Endothelial cell of umbilical vein (primary cell): ENCODE measurements around the gene RNPEP. TPM values are rescaled to one million over a fixed set of nuclear protein-coding genes. Genes with fewer than 3 reads are reported as not detected.
A peak's percentile ranks its signal among the peaks of the same experiment; 100 is the strongest.
"Not testable (repeated sequence)": the region's sequence is repeated elsewhere in the genome, so short reads cannot be mapped to it uniquely, and the experiment has no call there.

Source experiments
- BruUV-seq: library from RNA; stranded (reverse); fragments of 400-500 nt; replicated peaks from 2 replicates; lab custom pipeline; 2021; lab: Mats Ljungman, UMichigan
- CTCF ChIA-PET: fragments of 300-600, 350-600 bp; sonication (Branson Sonifier 250); formaldehyde crosslinking; loops from one replicate; lab custom pipeline; 2021; ENCODE audit warnings: antibody characterized with exemption, inconsistent platforms; lab: Charles Lee
- POLR2A ChIA-PET: fragments of 300-600, 350-600 bp; sonication (Branson Sonifier 250); formaldehyde crosslinking; loops from one replicate; lab custom pipeline; 2021; ENCODE audit warnings: antibody characterized with exemption, inconsistent platforms; lab: Charles Lee
- DNase-seq: peaks from one replicate; pipeline ENCODE4 v3.0.0-alpha.2; 2011; ENCODE audit warnings: low read depth, low spot score
- FAIRE-seq: peaks from 2 replicates; lab custom pipeline; 2011; peaks lifted over from hg19 to GRCh38; lab: Jason Lieb, UNC
- H2AFZ ChIP-seq: 2 replicates; pipeline ENCODE4 v1.6.0; 2012; ENCODE audit warnings: low read depth, low read length, control low read depth, inconsistent platforms
- H3K27ac ChIP-seq: 2 replicates; pipeline ENCODE4 v1.5.1; 2011; ENCODE audit warnings: low read depth, mild to moderate bottlenecking, control low read depth, low read length, moderate library complexity; ENCODE audit not compliant: insufficient read depth
- H3K27me3 ChIP-seq, 2 experiments: 2 replicates each; pipeline versions ENCODE4 v1.6.0 to v1.6.1; 2011; ENCODE audit warnings: low read length in 2 of 2, mixed read lengths in 1 of 2; ENCODE audit not compliant: control insufficient read depth in 2 of 2, insufficient read depth in 2 of 2
- H3K36me3 ChIP-seq, 2 experiments: 2 replicates in 1 of 2; 3 replicates in 1 of 2; pipeline ENCODE4 v1.5.1; 2011; ENCODE audit warnings: low read length in 2 of 2, mild to moderate bottlenecking in 1 of 2, moderate library complexity in 1 of 2; ENCODE audit not compliant: control insufficient read depth in 2 of 2, insufficient read depth in 2 of 2; ENCODE audit errors: extremely low read depth in 1 of 2
- H3K4me1 ChIP-seq: 3 replicates; pipeline ENCODE4 v1.5.1; 2011; ENCODE audit warnings: mild to moderate bottlenecking, low read length; ENCODE audit not compliant: control insufficient read depth, insufficient read depth; ENCODE audit errors: extremely low read depth
- H3K4me2 ChIP-seq: 2 replicates; pipeline ENCODE4 v1.6.1; 2011; ENCODE audit warnings: low read length, control low read depth, mixed read lengths; ENCODE audit not compliant: insufficient read depth
- H3K4me3 ChIP-seq, 3 experiments: fragments of 200-600 bp in 1 of 3; sonication (generic), shearing (Covaris generic) in 1 of 3; replicated peaks in 1 of 3; 2 replicates each; pipeline ENCODE4 v1.5.1; 2011 to 2016; ENCODE audit warnings: control low read depth in 3 of 3, low read length in 3 of 3, mild to moderate bottlenecking in 2 of 3, inconsistent platforms in 1 of 3, low read depth in 1 of 3, moderate library complexity in 1 of 3; ENCODE audit not compliant: insufficient read depth in 1 of 3
- H3K79me2 ChIP-seq: 2 replicates; pipeline ENCODE4 v1.6.0; 2012; ENCODE audit warnings: low read length, inconsistent platforms; ENCODE audit not compliant: control insufficient read depth, insufficient read depth
- H3K9ac ChIP-seq: replicated peaks from 2 replicates; pipeline ENCODE3; 2011; ENCODE audit warnings: low read length, control low read depth; ENCODE audit not compliant: insufficient read depth; ENCODE audit errors: extremely low read depth
- H3K9me1 ChIP-seq: replicated peaks from 3 replicates; pipeline ENCODE4 v1.6.0; 2011; ENCODE audit warnings: mild to moderate bottlenecking, low read length; ENCODE audit not compliant: control insufficient read depth, insufficient read depth; ENCODE audit errors: extremely low read depth
- H3K9me3 ChIP-seq: replicated peaks from 2 replicates; pipeline ENCODE4 v1.5.1; 2012; ENCODE audit warnings: low read length, inconsistent platforms; ENCODE audit not compliant: control insufficient read depth, insufficient read depth
- H4K20me1 ChIP-seq: replicated peaks from 2 replicates; pipeline ENCODE3; 2011; ENCODE audit warnings: mild to moderate bottlenecking, low read length; ENCODE audit not compliant: control insufficient read depth, insufficient read depth; ENCODE audit errors: extremely low read depth
- FOS ChIP-seq: IDR thresholded peaks from 2 replicates; pipeline ENCODE4 v1.6.1; 2011; ENCODE audit warnings: mild to moderate bottlenecking, low read length, moderate library complexity, borderline replicate concordance; ENCODE audit not compliant: insufficient read depth
- JUN ChIP-seq: IDR thresholded peaks from 2 replicates; pipeline ENCODE4 v1.6.1; 2011; ENCODE audit warnings: borderline replicate concordance, low read depth; ENCODE audit not compliant: insufficient read length, insufficient read depth
- MYC ChIP-seq: IDR thresholded peaks from one replicate; pipeline ENCODE4 v1.6.1; 2011; ENCODE audit warnings: mild to moderate bottlenecking, low read depth, low read length
- POLR2A ChIP-seq: IDR thresholded peaks from 2 replicates; pipeline ENCODE4 v1.6.1; 2012; ENCODE audit warnings: low read depth, mild to moderate bottlenecking, control low read depth, low read length
- POLR2AphosphoS5 ChIP-seq: IDR thresholded peaks from 2 replicates; pipeline ENCODE4 v1.6.1; 2012; ENCODE audit warnings: low read depth, mild to moderate bottlenecking, control low read depth, low read length, moderate library complexity; ENCODE audit not compliant: insufficient read depth
- dilution Hi-C: fragments of 300-500 bp; cut with MboI; formaldehyde crosslinking; loops from one replicate; pipeline ENCODE4 v1.15.0; 2019; ENCODE audit warnings: low sequenced_read_pairs; ENCODE audit not compliant: extremely low pct_ligation_motif_present
- intact Hi-C: fragments of 100-400 bp; cut with micrococcal nuclease; formaldehyde crosslinking; loops from one replicate; pipeline ENCODE4 v1.10.0; 2022
- polyA plus RNA-seq, 4 experiments: library from polyadenylated mRNA; depleted of rRNA in 3 of 4; stranded (reverse) in 3 of 4; unstranded in 1 of 4; fragments of >200 nt; gene quantifications; 2 replicates each; pipeline versions ENCODE4 v1.2.1 to v1.2.3, GENCODE V29; 2011 to 2012; ENCODE audit warnings: missing spikeins in 1 of 4
- total RNA-seq: library from RNA; stranded (reverse); gene quantifications from 2 replicates; pipeline ENCODE4 v1.2.3, GENCODE V29; 2021
- TF ChIP-seq, protein P1 (sequence below): IDR thresholded peaks from 2 replicates; pipeline ENCODE4 v1.6.1; 2011; ENCODE audit not compliant: insufficient read depth, insufficient read length

Gene RNPEP
- total and polyA plus RNA-seq, 2 donors (not counting 3 experiments of a cell fraction or from before 2014, with no cell fraction given) = 56.1 to 73.5 TPM

DNA sequence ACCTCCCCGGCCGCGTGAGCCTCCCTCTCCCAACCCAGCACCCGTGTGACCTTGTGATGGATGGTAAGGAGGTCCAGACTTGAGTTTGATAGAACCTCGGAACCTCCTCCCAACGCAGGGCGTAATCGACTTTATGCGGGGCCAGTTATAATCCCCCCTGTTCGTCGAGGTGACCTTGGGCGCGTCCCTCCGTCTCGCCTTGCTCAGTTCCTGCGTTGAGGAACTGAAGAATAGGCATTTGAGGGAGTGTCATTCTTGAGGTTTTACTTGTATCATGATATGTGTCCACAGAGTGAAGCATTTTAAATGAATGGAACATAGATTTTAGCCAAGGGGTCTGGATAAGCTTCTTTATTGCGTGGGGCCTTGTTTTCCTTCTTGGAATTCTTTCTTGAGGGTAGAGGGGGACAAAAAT lies 26.7 kb upstream of the RNPEP start:
- BruUV-seq = TSS peak; percentile 72
- peak overlapping the region; percentile 60 for H3K4me2 ChIP-seq
- peak overlapping the region; percentile 22 to 87 (median 68) for H3K4me3 ChIP-seq
- no peak for DNase-seq
- H3K9me1 ChIP-seq = no peaks in the 10 kb centered on the region
- H4K20me1 ChIP-seq = no peaks in the 10 kb centered on the region
- H3K79me2 ChIP-seq = peaks cover 24% of the 10 kb centered on the region
- H2AFZ ChIP-seq = peak overlapping the region; percentile 45
- dilution Hi-C loops = no loop called here
- CTCF ChIA-PET = interaction anchor here (1.0 to 5.7 kb wide), 3 partner anchors 53 to 60 kb away, joined by 3 to 54 read pairs (median 4); no protein-coding TSS in a partner anchor
- no peaks in the 10 kb centered on the region for H3K27me3 ChIP-seq
- peak overlapping the region; percentile 38 for H3K27ac ChIP-seq
- intact Hi-C loops = loop anchor here (1.0 to 10.0 kb wide), 5 partner anchors 17 to 421 kb away; partner anchors contain the start of gene NAV1
- no peaks in the 10 kb centered on the region for H3K9me3 ChIP-seq
- FAIRE-seq = no peak
- TF ChIP-seq FOS (no peak), MYC (no peak), POLR2AphosphoS5 (no peak)
- POLR2A ChIA-PET = interaction anchor here (0.6 to 1.6 kb wide), 4 partner anchors 39 to 795 kb away, joined by 3 to 4 read pairs (median 4); no protein-coding TSS in a partner anchor
- peak overlapping the region; percentile 87 for H3K9ac ChIP-seq
- peaks cover 10% of the 10 kb centered on the region for H3K4me1 ChIP-seq
- H3K36me3 ChIP-seq = peaks cover 2 to 3% of the 10 kb centered on the region in 2 experiments

DNA sequence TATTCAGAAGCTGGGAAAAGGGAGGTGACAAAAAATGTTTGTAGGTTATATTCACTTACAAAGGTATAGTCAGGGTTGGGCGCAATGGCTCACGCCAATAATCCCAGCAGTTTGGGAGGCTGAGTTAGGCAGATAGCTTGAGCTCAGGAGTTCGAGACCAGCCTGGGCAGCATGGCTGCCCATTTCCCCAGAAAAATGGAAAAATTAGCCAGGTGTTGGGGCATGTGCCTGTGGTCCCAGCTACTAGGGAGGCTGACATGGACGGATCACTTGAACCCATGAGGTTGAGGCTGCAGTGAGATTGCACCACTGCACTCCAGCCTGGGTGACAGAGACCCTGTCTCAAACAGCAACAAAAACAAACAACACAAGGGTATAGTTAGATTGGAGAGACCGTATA lies 24.1 kb upstream of the RNPEP start:
- Histone ChIP-seq H2AFZ (no peak overlapping the region), H3K27me3 (no peaks in the 10 kb centered on the region), H3K9ac (no peak overlapping the region), H3K9me1 (no peaks in the 10 kb centered on the region), H3K27ac (no peak overlapping the region), H3K36me3 (peaks cover 5 to 6% of the 10 kb centered on the region in 2 experiments), H3K79me2 (peaks cover 27% of the 10 kb centered on the region), H3K4me2 (no peak overlapping the region), H4K20me1 (no peaks in the 10 kb centered on the region), H3K4me1 (peaks cover 10% of the 10 kb centered on the region), H3K4me3 (no peak overlapping the region), H3K9me3 (no peaks in the 10 kb centered on the region)
- intact Hi-C loops = loop anchor here (10.0 kb wide), 1 partner anchor 424 kb away; the partner anchor contains the start of gene NAV1
- no peak for FAIRE-seq
- POLR2A ChIA-PET = no interaction called here
- BruUV-seq = no TSS peak
- DNase-seq = no peak
- dilution Hi-C loops = no loop called here
- CTCF ChIA-PET = interaction anchor here (0.9 to 5.7 kb wide), 3 partner anchors 13 to 63 kb away, joined by 3 to 54 read pairs (median 4); no protein-coding TSS in a partner anchor
- TF ChIP-seq JUN = no peak
- no peak for TF ChIP-seq POLR2A
- TF ChIP-seq, protein P1, sequence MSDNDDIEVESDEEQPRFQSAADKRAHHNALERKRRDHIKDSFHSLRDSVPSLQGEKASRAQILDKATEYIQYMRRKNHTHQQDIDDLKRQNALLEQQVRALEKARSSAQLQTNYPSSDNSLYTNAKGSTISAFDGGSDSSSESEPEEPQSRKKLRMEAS = no peak
- TF ChIP-seq POLR2AphosphoS5 = no peak

DNA sequence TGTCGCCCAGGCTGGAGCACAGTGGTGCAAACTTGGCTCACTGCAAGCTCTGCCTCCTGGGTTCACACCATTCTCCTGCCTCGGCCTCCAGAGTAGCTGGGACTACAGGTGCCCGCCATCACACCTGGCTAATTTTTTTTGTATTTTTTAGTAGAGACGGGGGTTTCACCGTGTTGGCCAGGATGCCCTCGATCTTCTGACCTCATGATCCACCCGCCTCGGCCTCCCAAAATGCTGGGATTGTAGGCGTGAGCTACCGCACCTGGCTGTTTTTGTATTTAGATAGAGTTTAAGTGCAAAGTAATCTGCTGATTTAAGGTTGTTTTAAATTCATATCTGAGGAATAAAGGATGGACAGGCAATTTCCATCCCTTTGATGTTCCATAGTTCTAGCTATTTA lies 20.1 kb upstream of the RNPEP start:
- H3K9me3 ChIP-seq, H3K4me3 ChIP-seq, H3K27me3 ChIP-seq, H3K9ac ChIP-seq, DNase-seq, POLR2A ChIA-PET, H3K4me2 ChIP-seq, BruUV-seq, H2AFZ ChIP-seq, dilution Hi-C loops, FAIRE-seq, H3K4me1 ChIP-seq, H3K27ac ChIP-seq, H4K20me1 ChIP-seq, intact Hi-C loops, H3K9me1 ChIP-seq: not testable (repeated sequence)
- CTCF ChIA-PET = interaction anchor here (1.0 to 15.9 kb wide), 3 partner anchors 10 to 85 kb away, joined by 4 to 577 read pairs (median 8); no protein-coding TSS in a partner anchor
- Histone ChIP-seq H3K79me2 (peaks cover 11% of the 10 kb centered on the region), H3K36me3 (peaks cover 14 to 15% of the 10 kb centered on the region in 2 experiments)
